CD4-positive, alpha-beta T cell (primary cell): ENCODE results near the gene DNAJB6. TPM values are rescaled to one million over a fixed set of nuclear protein-coding genes. Genes with fewer than 3 reads are reported as not detected.

Experiments used
- ATAC-seq: fragments of 200-7000 bp; cut with Tn5 transposase; one replicate; pipeline ENCODE4 v1.10.0; 2022; ENCODE audit warnings: mild to moderate bottlenecking; ENCODE audit not compliant: poor library complexity
- CTCF ChIA-PET: fragments of 350-600 bp; sonication (Branson Sonifier 250); formaldehyde crosslinking; loops from one replicate; lab custom pipeline; 2021; ENCODE audit warnings: antibody characterized with exemption, inconsistent platforms; lab: Charles Lee
- POLR2A ChIA-PET: fragments of 350-600 bp; sonication (Branson Sonifier 250); formaldehyde crosslinking; loops from one replicate; lab custom pipeline; 2021; ENCODE audit warnings: antibody characterized with exemption, inconsistent platforms; lab: Charles Lee
- DNase-seq, 14 experiments: peaks; one replicate each; pipeline ENCODE4 v3.0.0-alpha.2; 2013 to 2020; ENCODE audit warnings: mixed read lengths in 2 of 14
- H3K27ac ChIP-seq, 2 donors: one replicate each; pipeline versions ENCODE4 v1.5.1 to v1.7.0; 2013; ENCODE audit warnings: low read length in 2 of 2, low read depth in 1 of 2, mild to moderate bottlenecking in 1 of 2
- H3K27me3 ChIP-seq, 2 experiments: 1 replicate in 1 of 2; 2 replicates in 1 of 2; pipeline versions ENCODE4 v1.6.1 to v1.7.0; 2013; ENCODE audit warnings: low read length in 2 of 2, control low read depth in 1 of 2, mild to moderate bottlenecking in 1 of 2, moderate library complexity in 1 of 2; ENCODE audit not compliant: insufficient read depth in 2 of 2, control insufficient read depth in 1 of 2
- H3K36me3 ChIP-seq: one replicate; pipeline ENCODE4 v1.6.1; 2013; ENCODE audit warnings: low read length, control low read depth; ENCODE audit not compliant: insufficient read depth
- H3K4me1 ChIP-seq: one replicate; pipeline ENCODE4 v1.6.1; 2013; ENCODE audit warnings: low read length, control low read depth; ENCODE audit not compliant: insufficient read depth
- H3K4me3 ChIP-seq: one replicate; pipeline ENCODE4 v1.5.1; 2013; ENCODE audit warnings: mild to moderate bottlenecking, low read length, moderate library complexity
- H3K9me3 ChIP-seq, 2 experiments: 1 replicate in 1 of 2; 2 replicates in 1 of 2; pipeline versions ENCODE4 v1.6.1 to v1.7.0; 2013; ENCODE audit warnings: low read length in 2 of 2, mild to moderate bottlenecking in 2 of 2, control low read depth in 1 of 2, moderate library complexity in 1 of 2; ENCODE audit not compliant: control insufficient read depth in 1 of 2, insufficient read depth in 1 of 2
- H3K27ac Mint-ChIP-seq: one replicate; pipeline ENCODE4 v1.8.0; 2020; ENCODE audit warnings: mixed read lengths
- H3K27me3 Mint-ChIP-seq: one replicate; pipeline ENCODE4 v1.8.0; 2021; ENCODE audit warnings: mixed read lengths
- H3K36me3 Mint-ChIP-seq: one replicate; pipeline ENCODE4 v1.8.0; 2021; ENCODE audit warnings: low read depth, mixed read lengths
- H3K4me1 Mint-ChIP-seq: one replicate; pipeline ENCODE4 v1.8.0; 2021; ENCODE audit warnings: low read depth, mixed read lengths
- H3K4me3 Mint-ChIP-seq: one replicate; pipeline ENCODE4 v1.8.0; 2020; ENCODE audit warnings: mild to moderate bottlenecking, mixed read lengths
- H3K9me3 Mint-ChIP-seq: one replicate; pipeline ENCODE4 v1.8.0; 2020; ENCODE audit warnings: mixed read lengths
- intact Hi-C, 2 experiments: fragments of 100-400 bp; cut with DNase I in 1 of 2; cut with micrococcal nuclease in 1 of 2; formaldehyde crosslinking; loops; one replicate each; pipeline versions ENCODE4 v1.15.1 to v1.9.0; 2023 to 2025; cut with DNase I, micrococcal nuclease
- total RNA-seq, 174 experiments: library from RNA in 2 of 174; stranded (reverse) in 2 of 174; gene quantifications; one replicate each; pipeline ENCODE4 v1.2.3 and lab custom pipeline; 2021 to 2026
- TF ChIP-seq, protein P1 (sequence below): fragments of 200-600 bp; IDR thresholded peaks from one replicate; pipeline ENCODE4 v1.8.0; 2022; ENCODE audit warnings: antibody characterized with exemption, mild to moderate bottlenecking

The DNAJB6 gene
- total RNA-seq, 2 experiments from 2014 or later: 232 to 242 TPM

GRCh38 chr7:157425761-157426160, 89.0 kb downstream of the DNAJB6 start:
- Mint-ChIP-seq H3K9me3 (no peaks in the 10 kb centered on the region), H3K4me1 (no peaks in the 10 kb centered on the region), H3K27ac (no peak overlapping the region), H3K27me3 (no peaks in the 10 kb centered on the region), H3K36me3 (no peaks in the 10 kb centered on the region), H3K4me3 (no peak overlapping the region)
- no peak overlapping the region for H3K4me3 ChIP-seq
- ChIA-PET POLR2A (no interaction called here), CTCF (no interaction called here)
- TF ChIP-seq, protein P1, sequence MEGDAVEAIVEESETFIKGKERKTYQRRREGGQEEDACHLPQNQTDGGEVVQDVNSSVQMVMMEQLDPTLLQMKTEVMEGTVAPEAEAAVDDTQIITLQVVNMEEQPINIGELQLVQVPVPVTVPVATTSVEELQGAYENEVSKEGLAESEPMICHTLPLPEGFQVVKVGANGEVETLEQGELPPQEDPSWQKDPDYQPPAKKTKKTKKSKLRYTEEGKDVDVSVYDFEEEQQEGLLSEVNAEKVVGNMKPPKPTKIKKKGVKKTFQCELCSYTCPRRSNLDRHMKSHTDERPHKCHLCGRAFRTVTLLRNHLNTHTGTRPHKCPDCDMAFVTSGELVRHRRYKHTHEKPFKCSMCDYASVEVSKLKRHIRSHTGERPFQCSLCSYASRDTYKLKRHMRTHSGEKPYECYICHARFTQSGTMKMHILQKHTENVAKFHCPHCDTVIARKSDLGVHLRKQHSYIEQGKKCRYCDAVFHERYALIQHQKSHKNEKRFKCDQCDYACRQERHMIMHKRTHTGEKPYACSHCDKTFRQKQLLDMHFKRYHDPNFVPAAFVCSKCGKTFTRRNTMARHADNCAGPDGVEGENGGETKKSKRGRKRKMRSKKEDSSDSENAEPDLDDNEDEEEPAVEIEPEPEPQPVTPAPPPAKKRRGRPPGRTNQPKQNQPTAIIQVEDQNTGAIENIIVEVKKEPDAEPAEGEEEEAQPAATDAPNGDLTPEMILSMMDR: no peak
- DNase-seq (no peak), ATAC-seq (no peak)
- H3K4me1 ChIP-seq: no peaks in the 10 kb centered on the region
- no peak overlapping the region for H3K27ac ChIP-seq
- H3K27me3 ChIP-seq: no peaks in the 10 kb centered on the region
- H3K36me3 ChIP-seq: peaks cover 2% of the 10 kb centered on the region
- H3K9me3 ChIP-seq: peaks cover 0 to 13% of the 10 kb centered on the region in 2 experiments
- intact Hi-C loops: no loop called here

- ChIA-PET CTCF (no interaction called here), POLR2A (no interaction called here)
- H3K4me1 ChIP-seq: no peaks in the 10 kb centered on the region
- H3K9me3 ChIP-seq: peaks cover 0 to 13% of the 10 kb centered on the region in 2 experiments
- intact Hi-C loops: no loop called here
- Mint-ChIP-seq H3K27me3 (no peaks in the 10 kb centered on the region), H3K9me3 (no peaks in the 10 kb centered on the region), H3K27ac (no peak overlapping the region), H3K36me3 (no peaks in the 10 kb centered on the region), H3K4me1 (no peaks in the 10 kb centered on the region), H3K4me3 (no peak overlapping the region)
- DNase-seq (no peak), ATAC-seq (no peak)
- TF ChIP-seq, protein P1: no peak
- no peak overlapping the region for H3K4me3 ChIP-seq
- H3K36me3 ChIP-seq: peaks cover 2% of the 10 kb centered on the region
- H3K27ac ChIP-seq: no peak overlapping the region
- no peaks in the 10 kb centered on the region for H3K27me3 ChIP-seq
These were observed 89.9 kb downstream of the DNAJB6 start for GRCh38 chr7:157426463-157427301.

DNA sequence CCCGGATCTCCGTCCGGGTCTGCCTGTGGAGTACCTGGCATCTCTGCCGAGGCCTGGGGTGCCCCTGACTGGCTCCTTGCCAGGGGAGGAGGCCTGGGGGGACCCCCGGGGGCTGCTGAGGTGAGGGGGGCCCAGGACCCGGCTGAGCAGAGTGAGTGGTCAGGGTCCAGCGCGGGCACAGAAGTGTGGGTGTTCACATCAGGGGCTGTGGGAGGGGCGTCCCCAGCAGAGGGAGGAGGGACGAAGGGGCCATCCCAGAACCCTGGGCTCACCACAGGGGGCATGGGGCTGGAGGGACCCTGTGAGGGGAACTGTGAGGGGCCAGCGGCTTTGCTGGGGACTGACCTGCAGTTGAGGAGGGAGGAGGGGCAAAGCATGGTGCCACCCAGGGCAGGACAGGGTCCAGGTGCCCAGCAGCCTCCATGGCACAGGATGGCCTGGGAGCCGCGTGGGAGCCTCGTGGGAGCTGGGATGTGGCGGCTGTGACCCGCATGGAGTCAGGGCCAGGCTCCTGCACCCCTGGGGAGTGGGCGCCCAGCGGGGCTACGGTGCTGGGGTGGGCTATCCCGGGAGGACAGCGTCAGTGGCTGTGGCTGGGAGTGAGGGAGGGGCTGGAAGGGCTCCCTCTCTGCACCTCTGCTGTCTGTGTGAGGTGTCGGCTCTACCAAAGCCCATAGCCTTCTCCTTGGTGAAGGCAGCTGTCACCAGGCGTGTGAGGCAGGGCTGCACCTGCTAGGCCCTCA, 91.2 kb downstream of the DNAJB6 start:
- POLR2A ChIA-PET: no interaction called here
- Mint-ChIP-seq H3K27me3 (no peaks in the 10 kb centered on the region), H3K9me3 (no peaks in the 10 kb centered on the region), H3K4me3 (no peak overlapping the region), H3K36me3 (no peaks in the 10 kb centered on the region), H3K4me1 (peaks cover 4% of the 10 kb centered on the region), H3K27ac (no peak overlapping the region)
- Histone ChIP-seq H3K9me3 (peaks cover 0 to 13% of the 10 kb centered on the region in 2 experiments), H3K27me3 (no peaks in the 10 kb centered on the region), H3K4me3 (no peak overlapping the region), H3K27ac (no peak overlapping the region), H3K36me3 (no peaks in the 10 kb centered on the region), H3K4me1 (peaks cover 7% of the 10 kb centered on the region)
- TF ChIP-seq, protein P1: no peak
- DNase-seq: no peak
- CTCF ChIA-PET: no interaction called here
- intact Hi-C loops: no loop called here
- no peak for ATAC-seq
